ENCODE results near the gene UBE2G2. TPM values are rescaled to one million over a fixed set of nuclear protein-coding genes. Genes with fewer than 3 reads are reported as not detected.

Gene UBE2G2
- total and polyA plus RNA-seq, 2 donors (not counting 3 experiments of a cell fraction or from before 2014, with no cell fraction given): 95.0 to 114 TPM

DNA sequence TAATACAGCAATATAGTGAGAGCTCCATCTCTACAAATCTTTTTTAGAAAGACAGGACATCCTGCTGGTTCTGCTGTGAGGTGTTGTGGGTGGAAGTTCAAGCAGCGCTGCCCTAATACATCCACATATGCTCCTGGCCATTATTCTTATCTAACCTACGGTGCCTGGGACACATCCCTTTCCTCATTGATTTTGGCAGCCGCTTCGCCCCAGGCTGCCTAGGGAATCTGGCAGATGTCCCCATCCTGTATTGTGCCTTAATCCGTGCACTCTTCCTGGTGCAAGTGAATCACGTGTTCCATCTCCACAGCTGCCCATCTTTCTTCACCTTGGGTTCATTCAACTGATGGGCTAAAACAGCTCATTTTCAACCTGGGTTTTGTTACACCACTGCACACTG lies 3.1 kb upstream of the UBE2G2 start:
- H3K4me3 ChIP-seq (replicated peaks in 1 of 3; ENCODE audit: insufficient read depth in 1 of 3, low read depth in 1 of 3, low read length in 3 of 3): no peak overlapping the region
- peaks cover 30% of the 10 kb centered on the region for H3K79me2 ChIP-seq (ENCODE audit: control insufficient read depth, insufficient read depth, low read length)
- H2AFZ ChIP-seq (ENCODE audit: low read depth, low read length): no peak overlapping the region
- dilution Hi-C loops (cut with MboI; ENCODE audit: extremely low pct_ligation_motif_present, low sequenced_read_pairs): no loop called here
- peaks cover 20% of the 10 kb centered on the region for H3K4me1 ChIP-seq (ENCODE audit: control insufficient read depth, extremely low read depth, insufficient read depth, low read length)
- CTCF ChIA-PET: interaction anchor here (0.9 to 1.7 kb wide), 5 partner anchors 10 to 294 kb away, joined by 3 to 5 read pairs (median 3); partner anchors contain the start of gene SUMO3
- H3K9me3 ChIP-seq (replicated peaks; ENCODE audit: control insufficient read depth, insufficient read depth, low read length): no peaks in the 10 kb centered on the region
- TF ChIP-seq FOS (IDR thresholded peaks at IDR 0.05; ENCODE audit: borderline replicate concordance, insufficient read depth, low read length): no peak
- no peak for TF ChIP-seq POLR2AphosphoS5 (IDR thresholded peaks at IDR 0.05; ENCODE audit: insufficient read depth, low read depth, low read length)
- no peak for TF ChIP-seq GATA2 (IDR thresholded peaks at IDR 0.05; ENCODE audit: insufficient read depth, insufficient read length, low read depth, low read length)
- TF ChIP-seq MYC (IDR thresholded peaks at IDR 0.05; ENCODE audit: low read depth, low read length): no peak
- TF ChIP-seq POLR2A (IDR thresholded peaks at IDR 0.05; ENCODE audit: low read depth, low read length): no peak
- TF ChIP-seq, protein P1, sequence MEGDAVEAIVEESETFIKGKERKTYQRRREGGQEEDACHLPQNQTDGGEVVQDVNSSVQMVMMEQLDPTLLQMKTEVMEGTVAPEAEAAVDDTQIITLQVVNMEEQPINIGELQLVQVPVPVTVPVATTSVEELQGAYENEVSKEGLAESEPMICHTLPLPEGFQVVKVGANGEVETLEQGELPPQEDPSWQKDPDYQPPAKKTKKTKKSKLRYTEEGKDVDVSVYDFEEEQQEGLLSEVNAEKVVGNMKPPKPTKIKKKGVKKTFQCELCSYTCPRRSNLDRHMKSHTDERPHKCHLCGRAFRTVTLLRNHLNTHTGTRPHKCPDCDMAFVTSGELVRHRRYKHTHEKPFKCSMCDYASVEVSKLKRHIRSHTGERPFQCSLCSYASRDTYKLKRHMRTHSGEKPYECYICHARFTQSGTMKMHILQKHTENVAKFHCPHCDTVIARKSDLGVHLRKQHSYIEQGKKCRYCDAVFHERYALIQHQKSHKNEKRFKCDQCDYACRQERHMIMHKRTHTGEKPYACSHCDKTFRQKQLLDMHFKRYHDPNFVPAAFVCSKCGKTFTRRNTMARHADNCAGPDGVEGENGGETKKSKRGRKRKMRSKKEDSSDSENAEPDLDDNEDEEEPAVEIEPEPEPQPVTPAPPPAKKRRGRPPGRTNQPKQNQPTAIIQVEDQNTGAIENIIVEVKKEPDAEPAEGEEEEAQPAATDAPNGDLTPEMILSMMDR (IDR thresholded peaks at IDR 0.05; ENCODE audit: extremely low read depth in 1 of 2, insufficient read depth in 1 of 2, low read depth in 1 of 2, low read length in 2 of 2): no peak
- no peak for TF ChIP-seq JUN (IDR thresholded peaks at IDR 0.05; ENCODE audit: borderline replicate concordance, insufficient read depth, insufficient read length, low read depth)
- TF ChIP-seq, protein P2, sequence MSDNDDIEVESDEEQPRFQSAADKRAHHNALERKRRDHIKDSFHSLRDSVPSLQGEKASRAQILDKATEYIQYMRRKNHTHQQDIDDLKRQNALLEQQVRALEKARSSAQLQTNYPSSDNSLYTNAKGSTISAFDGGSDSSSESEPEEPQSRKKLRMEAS (IDR thresholded peaks at IDR 0.05; ENCODE audit: insufficient read depth, insufficient read length): no peak
- TF ChIP-seq EZH2 (IDR thresholded peaks at IDR 0.05; ENCODE audit: borderline replicate concordance, low read depth, low read length, severe bottlenecking): no peak
- intact Hi-C loops (cut with micrococcal nuclease): no loop called here
- POLR2A ChIA-PET: interaction anchor here (1.5 kb wide), 1 partner anchor 13 kb away, joined by 4 read pairs; the partner anchor contains the start of gene SUMO3
- H3K4me2 ChIP-seq (ENCODE audit: insufficient read depth, low read length): no peak overlapping the region
- H4K20me1 ChIP-seq (replicated peaks; ENCODE audit: control insufficient read depth, extremely low read depth, insufficient read depth, low read length): no peaks in the 10 kb centered on the region
- H3K36me3 ChIP-seq (ENCODE audit: control insufficient read depth in 2 of 2, extremely low read depth in 1 of 2, insufficient read depth in 2 of 2, low read length in 2 of 2): peaks cover 0 to 15% of the 10 kb centered on the region in 2 experiments
- H3K9ac ChIP-seq (replicated peaks; ENCODE audit: extremely low read depth, insufficient read depth, low read length): no peak overlapping the region
- FAIRE-seq: no peak
- BruUV-seq (replicated peaks): no TSS peak
- no peaks in the 10 kb centered on the region for H3K9me1 ChIP-seq (replicated peaks; ENCODE audit: control insufficient read depth, extremely low read depth, insufficient read depth, low read length)
- no peak overlapping the region for H3K27ac ChIP-seq (ENCODE audit: insufficient read depth, low read depth, low read length)
- DNase-seq (ENCODE audit: low read depth, low spot score): peak; percentile 36
- H3K27me3 ChIP-seq (ENCODE audit: control insufficient read depth in 2 of 2, insufficient read depth in 2 of 2, low read length in 2 of 2): no peaks in the 10 kb centered on the region
